CD4-positive, alpha-beta T cell (primary cell): ENCODE measurements around the gene HACL1. TPM values are rescaled to one million over a fixed set of nuclear protein-coding genes. Genes with fewer than 3 reads are reported as not detected.

ENCODE experiments used
- ATAC-seq: fragments of 200-7000 bp; cut with Tn5 transposase; one replicate; pipeline ENCODE4 v1.10.0; 2022; ENCODE audit warnings: mild to moderate bottlenecking; ENCODE audit not compliant: poor library complexity
- CTCF ChIA-PET: fragments of 350-600 bp; sonication (Branson Sonifier 250); formaldehyde crosslinking; loops from one replicate; lab custom pipeline; 2021; ENCODE audit warnings: antibody characterized with exemption, inconsistent platforms; lab: Charles Lee
- POLR2A ChIA-PET: fragments of 350-600 bp; sonication (Branson Sonifier 250); formaldehyde crosslinking; loops from one replicate; lab custom pipeline; 2021; ENCODE audit warnings: antibody characterized with exemption, inconsistent platforms; lab: Charles Lee
- DNase-seq, 14 experiments: peaks; one replicate each; pipeline ENCODE4 v3.0.0-alpha.2; 2013 to 2020; ENCODE audit warnings: mixed read lengths in 2 of 14
- H3K27ac ChIP-seq, 2 donors: one replicate each; pipeline versions ENCODE4 v1.5.1 to v1.7.0; 2013; ENCODE audit warnings: low read length in 2 of 2, low read depth in 1 of 2, mild to moderate bottlenecking in 1 of 2
- H3K27me3 ChIP-seq, 2 experiments: 1 replicate in 1 of 2; 2 replicates in 1 of 2; pipeline versions ENCODE4 v1.6.1 to v1.7.0; 2013; ENCODE audit warnings: low read length in 2 of 2, control low read depth in 1 of 2, mild to moderate bottlenecking in 1 of 2, moderate library complexity in 1 of 2; ENCODE audit not compliant: insufficient read depth in 2 of 2, control insufficient read depth in 1 of 2
- H3K36me3 ChIP-seq: one replicate; pipeline ENCODE4 v1.6.1; 2013; ENCODE audit warnings: low read length, control low read depth; ENCODE audit not compliant: insufficient read depth
- H3K4me1 ChIP-seq: one replicate; pipeline ENCODE4 v1.6.1; 2013; ENCODE audit warnings: low read length, control low read depth; ENCODE audit not compliant: insufficient read depth
- H3K4me3 ChIP-seq: one replicate; pipeline ENCODE4 v1.5.1; 2013; ENCODE audit warnings: mild to moderate bottlenecking, low read length, moderate library complexity
- H3K9me3 ChIP-seq, 2 experiments: 1 replicate in 1 of 2; 2 replicates in 1 of 2; pipeline versions ENCODE4 v1.6.1 to v1.7.0; 2013; ENCODE audit warnings: low read length in 2 of 2, mild to moderate bottlenecking in 2 of 2, control low read depth in 1 of 2, moderate library complexity in 1 of 2; ENCODE audit not compliant: control insufficient read depth in 1 of 2, insufficient read depth in 1 of 2
- H3K27ac Mint-ChIP-seq: one replicate; pipeline ENCODE4 v1.8.0; 2020; ENCODE audit warnings: mixed read lengths
- H3K27me3 Mint-ChIP-seq: one replicate; pipeline ENCODE4 v1.8.0; 2021; ENCODE audit warnings: mixed read lengths
- H3K36me3 Mint-ChIP-seq: one replicate; pipeline ENCODE4 v1.8.0; 2021; ENCODE audit warnings: low read depth, mixed read lengths
- H3K4me1 Mint-ChIP-seq: one replicate; pipeline ENCODE4 v1.8.0; 2021; ENCODE audit warnings: low read depth, mixed read lengths
- H3K4me3 Mint-ChIP-seq: one replicate; pipeline ENCODE4 v1.8.0; 2020; ENCODE audit warnings: mild to moderate bottlenecking, mixed read lengths
- H3K9me3 Mint-ChIP-seq: one replicate; pipeline ENCODE4 v1.8.0; 2020; ENCODE audit warnings: mixed read lengths
- intact Hi-C, 2 experiments: fragments of 100-400 bp; cut with DNase I in 1 of 2; cut with micrococcal nuclease in 1 of 2; formaldehyde crosslinking; loops; one replicate each; pipeline versions ENCODE4 v1.15.1 to v1.9.0; 2023 to 2025; cut with DNase I, micrococcal nuclease
- total RNA-seq, 174 experiments: library from RNA in 2 of 174; stranded (reverse) in 2 of 174; gene quantifications; one replicate each; pipeline ENCODE4 v1.2.3 and lab custom pipeline; 2021 to 2026
- TF ChIP-seq, protein P1 (sequence below): fragments of 200-600 bp; IDR thresholded peaks from one replicate; pipeline ENCODE4 v1.8.0; 2022; ENCODE audit warnings: antibody characterized with exemption, mild to moderate bottlenecking

Gene HACL1
- total RNA-seq, 2 experiments from 2014 or later, result 26.6 to 33.2 TPM

DNA sequence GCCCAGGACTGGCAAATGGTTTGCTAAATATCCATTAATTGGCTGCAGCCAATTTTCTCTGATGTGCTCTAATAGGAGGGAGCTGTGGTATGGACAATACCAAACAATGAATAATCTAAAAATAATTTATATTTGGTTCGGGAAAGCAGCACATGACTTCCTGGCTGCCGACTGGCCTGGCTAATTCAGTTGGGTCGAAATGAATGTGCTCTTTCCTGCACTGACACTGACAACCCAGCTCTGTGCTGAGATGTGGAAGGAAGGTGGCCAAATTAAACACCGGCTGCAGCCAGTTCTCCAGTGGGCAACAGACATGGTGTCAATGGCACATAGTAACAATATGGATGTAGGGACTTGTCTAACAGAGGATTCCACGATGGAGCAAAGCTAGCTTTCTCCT, 58.8 kb downstream of the HACL1 start:
- Mint-ChIP-seq H3K27me3 (no peaks in the 10 kb centered on the region), H3K36me3 (no peaks in the 10 kb centered on the region), H3K4me3 (no peak overlapping the region), H3K4me1 (peaks cover 18% of the 10 kb centered on the region), H3K27ac (no peak overlapping the region), H3K9me3 (peaks cover 4% of the 10 kb centered on the region)
- DNase-seq (no peak), ATAC-seq (no peak)
- TF ChIP-seq, protein P1, sequence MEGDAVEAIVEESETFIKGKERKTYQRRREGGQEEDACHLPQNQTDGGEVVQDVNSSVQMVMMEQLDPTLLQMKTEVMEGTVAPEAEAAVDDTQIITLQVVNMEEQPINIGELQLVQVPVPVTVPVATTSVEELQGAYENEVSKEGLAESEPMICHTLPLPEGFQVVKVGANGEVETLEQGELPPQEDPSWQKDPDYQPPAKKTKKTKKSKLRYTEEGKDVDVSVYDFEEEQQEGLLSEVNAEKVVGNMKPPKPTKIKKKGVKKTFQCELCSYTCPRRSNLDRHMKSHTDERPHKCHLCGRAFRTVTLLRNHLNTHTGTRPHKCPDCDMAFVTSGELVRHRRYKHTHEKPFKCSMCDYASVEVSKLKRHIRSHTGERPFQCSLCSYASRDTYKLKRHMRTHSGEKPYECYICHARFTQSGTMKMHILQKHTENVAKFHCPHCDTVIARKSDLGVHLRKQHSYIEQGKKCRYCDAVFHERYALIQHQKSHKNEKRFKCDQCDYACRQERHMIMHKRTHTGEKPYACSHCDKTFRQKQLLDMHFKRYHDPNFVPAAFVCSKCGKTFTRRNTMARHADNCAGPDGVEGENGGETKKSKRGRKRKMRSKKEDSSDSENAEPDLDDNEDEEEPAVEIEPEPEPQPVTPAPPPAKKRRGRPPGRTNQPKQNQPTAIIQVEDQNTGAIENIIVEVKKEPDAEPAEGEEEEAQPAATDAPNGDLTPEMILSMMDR, result no peak
- ChIA-PET POLR2A (no interaction called here), CTCF (no interaction called here)
- H3K9me3 ChIP-seq, result peaks cover 0 to 5% of the 10 kb centered on the region in 2 experiments
- peaks cover 25% of the 10 kb centered on the region for H3K4me1 ChIP-seq
- H3K27me3 ChIP-seq, result no peaks in the 10 kb centered on the region
- H3K27ac ChIP-seq, result no peak overlapping the region
- H3K36me3 ChIP-seq, result no peaks in the 10 kb centered on the region
- no peak overlapping the region for H3K4me3 ChIP-seq
- intact Hi-C loops, result no loop called here

DNA sequence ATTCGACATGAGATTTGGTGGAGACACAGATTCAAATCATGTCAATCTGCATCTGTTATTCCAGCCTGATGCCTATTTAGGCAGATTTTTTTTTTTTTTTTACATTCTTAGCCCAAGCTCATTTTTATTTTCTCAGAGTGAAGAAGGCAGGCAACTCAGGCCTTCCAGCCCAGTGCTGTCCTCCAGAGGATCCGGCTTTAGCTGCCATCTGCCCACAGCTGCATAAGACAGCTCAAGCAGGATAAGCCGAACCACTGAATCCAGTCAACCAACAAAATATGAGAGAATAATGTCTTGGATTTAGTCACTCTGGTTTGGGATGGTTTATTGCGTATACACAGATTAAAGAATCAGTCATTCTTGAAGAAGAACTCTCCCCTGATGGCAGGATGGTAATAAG, 60.0 kb downstream of the HACL1 start:
- TF ChIP-seq, protein P1, result no peak
- Mint-ChIP-seq H3K4me1 (peaks cover 31% of the 10 kb centered on the region), H3K36me3 (no peaks in the 10 kb centered on the region), H3K4me3 (no peak overlapping the region), H3K27me3 (no peaks in the 10 kb centered on the region), H3K9me3 (no peaks in the 10 kb centered on the region), H3K27ac (no peak overlapping the region)
- POLR2A ChIA-PET, result interaction anchor here (1.0 kb wide), 1 partner anchor 209 kb away, joined by 3 read pairs; no protein-coding TSS in a partner anchor
- intact Hi-C loops, result no loop called here
- DNase-seq, result no peak
- H3K27ac ChIP-seq, result no peak overlapping the region
- H3K27me3 ChIP-seq, result no peaks in the 10 kb centered on the region
- no peak for ATAC-seq
- CTCF ChIA-PET, result no interaction called here
- no peaks in the 10 kb centered on the region for H3K36me3 ChIP-seq
- H3K4me1 ChIP-seq, result peaks cover 32% of the 10 kb centered on the region
- H3K9me3 ChIP-seq, result no peaks in the 10 kb centered on the region
- H3K4me3 ChIP-seq, result no peak overlapping the region

DNA sequence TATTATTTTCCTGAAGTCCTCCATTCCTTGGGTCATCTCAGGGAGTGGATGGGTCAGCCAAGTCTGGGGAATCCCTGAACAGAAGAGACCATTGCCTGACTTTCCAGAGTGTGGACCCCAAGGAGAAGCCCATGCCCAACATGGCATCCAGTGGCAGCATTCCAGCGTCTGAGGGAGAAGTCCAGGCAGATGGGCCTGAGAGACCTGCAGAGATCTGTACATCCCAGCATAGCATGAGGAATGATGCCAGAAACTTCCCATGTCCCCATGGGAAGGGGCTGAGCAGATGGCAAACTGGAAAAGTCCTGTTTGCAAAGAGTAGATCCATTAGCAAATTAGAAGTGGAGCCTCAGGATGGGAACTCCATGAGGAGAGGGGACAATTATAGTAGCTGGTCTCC, 62.3 kb downstream of the HACL1 start:
- peaks cover 51% of the 10 kb centered on the region for H3K4me1 ChIP-seq
- Mint-ChIP-seq H3K36me3 (no peaks in the 10 kb centered on the region), H3K4me3 (no peak overlapping the region), H3K4me1 (peaks cover 47% of the 10 kb centered on the region), H3K27ac (no peak overlapping the region), H3K27me3 (no peaks in the 10 kb centered on the region), H3K9me3 (no peaks in the 10 kb centered on the region)
- no peak overlapping the region for H3K4me3 ChIP-seq
- no peaks in the 10 kb centered on the region for H3K9me3 ChIP-seq
- ATAC-seq, result no peak
- no peak for DNase-seq
- ChIA-PET CTCF (no interaction called here), POLR2A (no interaction called here)
- no peaks in the 10 kb centered on the region for H3K27me3 ChIP-seq
- H3K36me3 ChIP-seq, result no peaks in the 10 kb centered on the region
- TF ChIP-seq, protein P1, result no peak
- no peak overlapping the region for H3K27ac ChIP-seq
- intact Hi-C loops, result no loop called here
